Hematopoietic multipotent progenitor cell treated with erythropoietin and hydrocortisone succinate and interleukin-3 and kit ligand, for 8 days (in vitro differentiated cells): ENCODE results near the gene A1BG.
"Not testable (repeated sequence)": the region's sequence is repeated elsewhere in the genome, so short reads cannot be mapped to it uniquely, and the experiment has no call there.

ENCODE experiments used
- DNase-seq: peaks from one replicate; pipeline ENCODE4 v3.0.0-alpha.2; 2015

Gene A1BG

GRCh38 chr19:58385891-58386575 is 32.7 kb upstream of the A1BG start:
- peak; percentile 35 for DNase-seq

GRCh38 chr19:58385313-58385890 is 32.1 kb upstream of the A1BG start:
- no peak for DNase-seq

GRCh38 chr19:58382997-58383603 is 29.8 kb upstream of the A1BG start:
- DNase-seq: no peak

- no peak for DNase-seq
These were observed 28.3 kb upstream of the A1BG start for GRCh38 chr19:58381460-58382212.

- peak; percentile 100 for DNase-seq
These were observed 27.6 kb upstream of the A1BG start, which contains the start of gene ZNF837 for GRCh38 chr19:58380662-58381459. Gene ZNF837, minus strand, starts transcription at chr19:58381030. Its CDS starts 11,698 bp downstream, at chr19:58369332.

- DNase-seq: no peak
These were observed 26.9 kb upstream of the A1BG start for GRCh38 chr19:58380037-58380661.

GRCh38 chr19:58379246-58379645 is 26.0 kb upstream of the A1BG start:
- no peak for DNase-seq

GRCh38 chr19:58376724-58377123 is 23.4 kb upstream of the A1BG start:
- not testable (repeated sequence) for DNase-seq

- DNase-seq: no peak
These were observed 20.9 kb upstream of the A1BG start for GRCh38 chr19:58374200-58374599.

GRCh38 chr19:58372311-58373133 is 19.2 kb upstream of the A1BG start:
- DNase-seq: no peak

- DNase-seq: no peak
These were observed 15.5 kb upstream of the A1BG start for GRCh38 chr19:58368561-58369360.

- DNase-seq: no peak
These were observed 14.6 kb upstream of the A1BG start for GRCh38 chr19:58367698-58368454.

- no peak for DNase-seq
These were observed 13.5 kb upstream of the A1BG start for GRCh38 chr19:58366585-58367430.

GRCh38 chr19:58364146-58364545 is 10.9 kb upstream of the A1BG start:
- peak; percentile 30 for DNase-seq

GRCh38 chr19:58362272-58362994 is 9.1 kb upstream of the A1BG start, which contains the start of gene ZNF497:
Gene ZNF497, minus strand, starts transcription at chr19:58362751. Its CDS starts 5,116 bp downstream, at chr19:58357635.
- peak; percentile 97 for DNase-seq

- DNase-seq: peak; percentile 79
These were observed 8.6 kb upstream of the A1BG start for GRCh38 chr19:58361900-58362271.

GRCh38 chr19:58357481-58358145 is 4.3 kb upstream of the A1BG start:
- DNase-seq: no peak
